ENCODE measurements around the gene MRPS27. TPM values are rescaled to one million over a fixed set of nuclear protein-coding genes. Genes with fewer than 3 reads are reported as not detected.
A peak's percentile ranks its signal among the peaks of the same experiment; 100 is the strongest.

The MRPS27 gene
- total and polyA plus RNA-seq, 9 of the 15 experiments (the other 6 are each of a cell fraction or from before 2014, with no cell fraction given), result 73.6 to 144 (median 106) TPM

GRCh38 chr5:72245951-72246532, 74.0 kb downstream of the MRPS27 start (continued):
- peak; percentile 31; the same call in 1 of the 2 replicates for TF ChIP-seq NFE2 (IDR thresholded peaks at IDR 0.05; ENCODE audit: low read depth)
- no peak for TF ChIP-seq GTF2E2 (tag; IDR thresholded peaks at IDR 0.05)
- peak in 1 of 2 experiments; percentile 28; a peak in 1 of 4 replicates for TF ChIP-seq MNT (conservative IDR thresholded peaks at IDR 0.05)
- no peak for TF ChIP-seq ZNF740 (CRISPR knock-in tag; IDR thresholded peaks at IDR 0.05)
- no peak for TF ChIP-seq ZNF740 (tag; IDR thresholded peaks at IDR 0.05)
- TF ChIP-seq HMGXB4 (CRISPR knock-in tag; IDR thresholded peaks at IDR 0.05), result no peak
- TF ChIP-seq ZNF277 (CRISPR knock-in tag; IDR thresholded peaks at IDR 0.05; ENCODE audit: borderline replicate concordance), result no peak
- TF ChIP-seq KLF10 (CRISPR knock-in tag; IDR thresholded peaks at IDR 0.05), result no peak
- TF ChIP-seq TARDBP (IDR thresholded peaks at IDR 0.05), result no peak
- no peak for TF ChIP-seq YBX1 (IDR thresholded peaks at IDR 0.05)
- peak; percentile 62; the same call in 1 of the 2 replicates for TF ChIP-seq ZNF592 (IDR thresholded peaks at IDR 0.05)
- TF ChIP-seq SPI1 (IDR thresholded peaks at IDR 0.05; ENCODE audit: borderline replicate concordance, low read depth, low read length), result peak; percentile 93
- TF ChIP-seq MYNN (IDR thresholded peaks at IDR 0.05), result no peak
- no peak for TF ChIP-seq MYNN (CRISPR knock-in tag; IDR thresholded peaks at IDR 0.05)
- TF ChIP-seq ZNF282 (CRISPR knock-in tag; IDR thresholded peaks at IDR 0.05), result no peak
- TF ChIP-seq SP1 (CRISPR knock-in tag; IDR thresholded peaks at IDR 0.05), result no peak
- TF ChIP-seq BRD9 (IDR thresholded peaks at IDR 0.05; ENCODE audit: low read depth, partially characterized antibody), result no peak
- TF ChIP-seq ZNF79 (CRISPR knock-in tag; IDR thresholded peaks at IDR 0.05; ENCODE audit: low read depth), result no peak
- peak; percentile 21; the same call in 1 of the 2 replicates for TF ChIP-seq EP400 (IDR thresholded peaks at IDR 0.05)
- TF ChIP-seq RBM22 (IDR thresholded peaks at IDR 0.05; ENCODE audit: low read depth, low read length, poor library complexity, severe bottlenecking), result no peak
